DND-41 (cell line): ENCODE data around the gene EIF3A.

Experiments used
- ATAC-seq: fragments of 200-7000 bp; cut with Tn5 transposase; 3 replicates; pipeline ENCODE4 v1.9.1; 2021; ENCODE audit warnings: low read depth; ENCODE audit not compliant: insufficient read depth
- DNase-seq: peaks from one replicate; pipeline ENCODE4 v3.0.0-alpha.2; 2020
- H2AFZ ChIP-seq: 2 replicates; pipeline ENCODE4 v1.6.0; 2012; ENCODE audit warnings: low read depth, low read length
- H3K27ac ChIP-seq: 2 replicates; pipeline ENCODE4 v1.5.1; 2012; ENCODE audit warnings: low read length, inconsistent platforms
- H3K27me3 ChIP-seq: fragments of 200-600 bp; sonication (generic); 2 replicates; pipeline ENCODE4 v1.6.0; 2012; ENCODE audit warnings: low read length, mild to moderate bottlenecking, inconsistent platforms; ENCODE audit not compliant: insufficient read depth, poor library complexity
- H3K36me3 ChIP-seq: 2 replicates; pipeline ENCODE4 v1.5.1; 2012; ENCODE audit warnings: low read length, inconsistent platforms; ENCODE audit not compliant: insufficient read depth
- H3K4me1 ChIP-seq: 2 replicates; pipeline ENCODE4 v1.5.1; 2012; ENCODE audit warnings: mild to moderate bottlenecking, low read length; ENCODE audit not compliant: insufficient read depth
- H3K4me2 ChIP-seq: 2 replicates; pipeline ENCODE4 v1.6.0; 2012; ENCODE audit warnings: mild to moderate bottlenecking, moderate library complexity, low read length, inconsistent platforms; ENCODE audit not compliant: insufficient read depth
- H3K4me3 ChIP-seq, 2 experiments: fragments of 200-600 bp in 1 of 2; shearing (Covaris generic) in 1 of 2; 2 replicates each; pipeline ENCODE4 v1.5.1; 2012 to 2016; ENCODE audit warnings: inconsistent platforms in 2 of 2, low read length in 2 of 2, mild to moderate bottlenecking in 2 of 2, low read depth in 1 of 2, moderate library complexity in 1 of 2
- H3K79me2 ChIP-seq: 2 replicates; pipeline ENCODE4 v1.6.0; 2012; ENCODE audit warnings: low read length, inconsistent platforms; ENCODE audit not compliant: insufficient read depth
- H3K9ac ChIP-seq: 2 replicates; pipeline ENCODE4 v1.6.0; 2012; ENCODE audit warnings: low read depth, mild to moderate bottlenecking, inconsistent platforms, low read length, moderate library complexity
- H3K9me3 ChIP-seq: 2 replicates; pipeline ENCODE4 v1.5.1; 2012; ENCODE audit warnings: low read length, moderate library complexity, mild to moderate bottlenecking, inconsistent platforms; ENCODE audit not compliant: insufficient read depth, severe bottlenecking
- H4K20me1 ChIP-seq: 2 replicates; pipeline ENCODE4 v1.6.0; 2012; ENCODE audit warnings: low read length; ENCODE audit not compliant: insufficient read depth
- CTCF ChIP-seq: IDR thresholded peaks from 2 replicates; pipeline ENCODE4 v1.5.1; 2012; ENCODE audit warnings: borderline replicate concordance, low read length, moderate library complexity, mild to moderate bottlenecking; ENCODE audit not compliant: poor library complexity, severe bottlenecking; ENCODE audit errors: extremely low read depth
- EZH2 ChIP-seq: IDR thresholded peaks from 3 replicates; pipeline ENCODE4 v1.6.1; 2012; ENCODE audit warnings: borderline replicate concordance, low read depth, mild to moderate bottlenecking, moderate library complexity, low read length, inconsistent platforms; ENCODE audit not compliant: severe bottlenecking

EIF3A gene

DNA sequence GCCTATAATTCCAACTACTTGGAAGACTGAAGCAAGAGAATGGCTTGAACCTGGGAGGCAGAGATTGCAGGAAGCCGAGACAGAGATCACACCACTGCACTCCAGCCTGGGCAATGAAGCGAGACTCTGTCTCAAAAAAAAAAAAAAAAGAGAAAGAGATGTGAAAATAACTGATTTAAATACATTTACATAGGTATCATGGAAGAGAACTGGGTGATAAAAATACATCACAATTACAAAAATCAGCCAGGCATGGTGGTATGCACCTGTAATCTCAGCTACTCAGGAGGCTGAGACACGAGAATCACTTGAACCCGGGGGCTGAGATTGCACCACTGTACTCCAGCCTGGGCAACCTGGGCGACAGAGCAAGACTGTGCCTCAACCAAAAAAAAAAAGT is 31.3 kb downstream of the EIF3A start:
- no peak for ATAC-seq
- TF ChIP-seq CTCF: no peak
- no peak for TF ChIP-seq EZH2
- DNase-seq: no peak
- Histone ChIP-seq H2AFZ (no peak overlapping the region), H3K79me2 (peaks cover 97% of the 10 kb centered on the region), H3K36me3 (peaks cover 100% of the 10 kb centered on the region), H4K20me1 (peaks cover 84% of the 10 kb centered on the region), H3K4me1 (no peaks in the 10 kb centered on the region), H3K27ac (no peak overlapping the region), H3K27me3 (no peaks in the 10 kb centered on the region), H3K9ac (no peak overlapping the region), H3K4me2 (no peak overlapping the region), H3K9me3 (no peaks in the 10 kb centered on the region), H3K4me3 (no peak overlapping the region)

GRCh38 chr10:119045561-119045960 is 35.1 kb downstream of the EIF3A start:
- Histone ChIP-seq H2AFZ (no peak overlapping the region), H3K4me2 (no peak overlapping the region), H3K9ac (no peak overlapping the region), H3K4me3 (no peak overlapping the region), H3K36me3 (peaks cover 100% of the 10 kb centered on the region), H4K20me1 (peaks cover 82% of the 10 kb centered on the region), H3K4me1 (no peaks in the 10 kb centered on the region), H3K27me3 (no peaks in the 10 kb centered on the region), H3K79me2 (peaks cover 97% of the 10 kb centered on the region), H3K9me3 (no peaks in the 10 kb centered on the region), H3K27ac (no peak overlapping the region)
- DNase-seq (no peak), ATAC-seq (no peak)
- TF ChIP-seq CTCF (no peak), EZH2 (no peak)

GRCh38 chr10:119042169-119042568 is 38.4 kb downstream of the EIF3A start:
- TF ChIP-seq CTCF (no peak), EZH2 (no peak)
- no peak overlapping the region for H3K9ac ChIP-seq
- no peak overlapping the region for H3K4me2 ChIP-seq
- no peaks in the 10 kb centered on the region for H3K27me3 ChIP-seq
- H4K20me1 ChIP-seq: peaks cover 79% of the 10 kb centered on the region
- H3K36me3 ChIP-seq: peaks cover 98% of the 10 kb centered on the region
- no peaks in the 10 kb centered on the region for H3K9me3 ChIP-seq
- ATAC-seq: no peak
- H3K27ac ChIP-seq: no peak overlapping the region
- H3K4me1 ChIP-seq: peaks cover 7% of the 10 kb centered on the region
- DNase-seq: no peak
- peaks cover 94% of the 10 kb centered on the region for H3K79me2 ChIP-seq
- no peak overlapping the region for H3K4me3 ChIP-seq
- no peak overlapping the region for H2AFZ ChIP-seq

DNA sequence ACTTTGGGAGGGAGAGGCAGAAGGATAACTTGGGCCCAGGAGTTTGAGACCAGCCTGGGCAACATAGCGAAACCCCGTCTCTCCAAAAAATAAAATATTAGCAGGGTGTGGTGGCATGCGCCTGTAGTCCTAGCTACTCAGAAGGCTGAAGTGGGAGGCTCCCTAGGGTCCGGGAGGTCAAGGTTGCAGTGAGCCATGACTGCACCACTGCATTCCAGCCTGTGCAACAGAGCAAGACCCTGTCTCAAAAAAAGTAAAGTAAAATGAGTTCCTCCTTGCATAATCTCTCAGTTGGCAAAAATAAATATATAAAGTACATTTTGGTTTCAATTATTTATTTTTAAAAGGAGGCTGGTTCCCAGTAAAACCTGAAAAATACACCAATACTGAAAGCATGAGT is 39.3 kb downstream of the EIF3A start:
- Histone ChIP-seq H3K4me3 (no peak overlapping the region), H3K27ac (no peak overlapping the region), H3K9me3 (no peaks in the 10 kb centered on the region), H3K4me1 (peaks cover 10% of the 10 kb centered on the region), H3K27me3 (no peaks in the 10 kb centered on the region), H3K36me3 (peaks cover 98% of the 10 kb centered on the region), H3K79me2 (peaks cover 89% of the 10 kb centered on the region), H3K9ac (no peak overlapping the region), H4K20me1 (peaks cover 73% of the 10 kb centered on the region), H2AFZ (no peak overlapping the region), H3K4me2 (no peak overlapping the region)
- TF ChIP-seq EZH2 (no peak), CTCF (no peak)
- DNase-seq: no peak
- no peak for ATAC-seq
